Renal cortex interstitium (tissue), 15 donors: ENCODE data around the gene GAS2L3. TPM values are rescaled to one million over a fixed set of nuclear protein-coding genes. Genes with fewer than 3 reads are reported as not detected.
"Not testable (repeated sequence)": the region's sequence is repeated elsewhere in the genome, so short reads cannot be mapped to it uniquely, and the experiment has no call there.

Experiments
- DNase-seq, 11 donors: peaks; one replicate each; pipeline ENCODE4 v3.0.0-alpha.2; 2013; ENCODE audit warnings: low read depth in 9 of 11, low spot score in 4 of 11; ENCODE audit errors: extremely low read depth in 1 of 11
- long read RNA-seq, 16 experiments: transcript quantifications; one replicate each; lab custom pipeline, GENCODE V29; 2026
- polyA plus RNA-seq, 3 donors: library from polyadenylated mRNA; unstranded; fragments of 120-200 nt; gene quantifications; one replicate each; pipeline ENCODE4 v1.2.1, GENCODE V29; 2013; ENCODE audit not compliant: insufficient read length in 3 of 3

GAS2L3 gene
- polyA plus RNA-seq, result 10 to 100 TPM; 20.2 to 23.1 (median 21.8) TPM
- long read RNA-seq, donor 1, result 0 reads
- long read RNA-seq, donor 2, partial matches to known transcripts, result 11 of 11 reads
- long read RNA-seq, donor 2, other reads (novel, unspliced or antisense), result 0 of 11 reads
- long read RNA-seq, donor 3, partial matches to known transcripts, result 6 of 7 reads
- long read RNA-seq, donor 3, other reads (novel, unspliced or antisense), result 0 of 7 reads
- long read RNA-seq, donor 4, result 0 reads
- long read RNA-seq, donor 5, result 0 reads
- long read RNA-seq, donor 6, partial matches to known transcripts, result 0 of 3 reads
- long read RNA-seq, donor 6, other reads (novel, unspliced or antisense), result 0 of 3 reads
- long read RNA-seq, donor 7, partial matches to known transcripts, result 5 of 6 reads
- long read RNA-seq, donor 7, other reads (novel, unspliced or antisense), result 0 of 6 reads
- long read RNA-seq, donor 8, partial matches to known transcripts, result 23 of 24 reads
- long read RNA-seq, donor 8, other reads (novel, unspliced or antisense), result 0 of 24 reads
- long read RNA-seq, donor 9, partial matches to known transcripts, result 12 of 12 reads
- long read RNA-seq, donor 9, other reads (novel, unspliced or antisense), result 0 of 12 reads
- long read RNA-seq, donor 10, partial matches to known transcripts, result 9 of 9 reads
- long read RNA-seq, donor 10, other reads (novel, unspliced or antisense), result 0 of 9 reads
- long read RNA-seq, donor 11, partial matches to known transcripts, result 12 of 13 reads
- long read RNA-seq, donor 11, other reads (novel, unspliced or antisense), result 0 of 13 reads
- long read RNA-seq, donor 12, partial matches to known transcripts, result 0 of 1 reads
- long read RNA-seq, donor 12, other reads (novel, unspliced or antisense), result 0 of 1 reads
- long read RNA-seq, donor 13, result 0 reads
- long read RNA-seq, donor 14, result 0 reads
- long read RNA-seq, donor 15, result 0 reads
- long read RNA-seq, donor 16, partial matches to known transcripts, result 22 of 23 reads
- long read RNA-seq, donor 16, other reads (novel, unspliced or antisense), result 0 of 23 reads

GRCh38 chr12:100573292-100574186, at the start of gene GAS2L3:
Gene GAS2L3 (plus strand): TSS chr12:100573684. CDS start chr12:100594905, 21,221 bp downstream.
- DNase-seq, result peak; percentile 71 to 87 (median 79)

GRCh38 chr12:100528034-100528433, 45.5 kb upstream of the GAS2L3 start:
- DNase-seq, result no peak

- no peak for DNase-seq
These were observed 44.9 kb upstream of the GAS2L3 start for GRCh38 chr12:100528471-100529127.

GRCh38 chr12:100529756-100530350, 43.6 kb upstream of the GAS2L3 start:
- no peak for DNase-seq

- no peak for DNase-seq
These were observed 40.1 kb upstream of the GAS2L3 start for GRCh38 chr12:100533376-100533775.

- no peak for DNase-seq
These were observed 38.8 kb upstream of the GAS2L3 start for GRCh38 chr12:100534625-100535227.

- peak in 9 of 11 donors; percentile 22 to 51 (median 41) for DNase-seq
These were observed 34.3 kb upstream of the GAS2L3 start for GRCh38 chr12:100539202-100539601.

GRCh38 chr12:100544165-100544564, 29.3 kb upstream of the GAS2L3 start:
- no peak for DNase-seq

GRCh38 chr12:100545092-100545491, 28.4 kb upstream of the GAS2L3 start:
- DNase-seq, result no peak

- no peak for DNase-seq
These were observed 19.5 kb upstream of the GAS2L3 start for GRCh38 chr12:100553936-100554335.

GRCh38 chr12:100554608-100555077, 18.8 kb upstream of the GAS2L3 start:
- peak; percentile 59 to 88 (median 76) for DNase-seq

GRCh38 chr12:100555722-100556121, 17.8 kb upstream of the GAS2L3 start:
- DNase-seq, result no peak

- DNase-seq, result no peak
These were observed 16.1 kb upstream of the GAS2L3 start for GRCh38 chr12:100557357-100557756.

GRCh38 chr12:100559261-100559660, 14.2 kb upstream of the GAS2L3 start:
- DNase-seq, result not testable (repeated sequence)

- no peak for DNase-seq
These were observed 9.4 kb upstream of the GAS2L3 start for GRCh38 chr12:100564090-100564489.

- DNase-seq, result no peak
These were observed 8.5 kb upstream of the GAS2L3 start for GRCh38 chr12:100564905-100565467.

GRCh38 chr12:100565987-100566545, 7.4 kb upstream of the GAS2L3 start:
- DNase-seq, result no peak
